Measurements from ENCODE around the gene IMMP2L.

The IMMP2L gene

DNA sequence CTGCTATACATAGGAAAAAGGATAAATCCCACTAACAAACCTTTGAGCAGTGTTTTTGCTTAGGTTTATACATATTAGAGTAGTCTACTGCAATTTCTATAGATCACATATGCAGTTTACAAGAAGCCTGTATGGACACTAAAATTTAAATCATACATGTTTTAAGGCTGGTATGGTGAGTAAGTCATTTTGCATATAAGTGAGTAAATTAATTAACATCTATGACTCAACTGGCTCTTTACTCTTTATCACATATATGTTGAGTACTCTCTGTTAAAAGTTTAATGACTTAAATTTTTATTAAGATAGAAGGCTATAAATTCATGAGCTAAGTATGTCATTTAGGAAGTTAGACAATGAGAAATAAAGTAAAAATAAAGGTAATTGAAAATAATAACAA, 402.0 kb downstream of the IMMP2L start:
- H3K36me3 ChIP-seq (ENCODE audit: control insufficient read depth, insufficient read depth, low read length): no peaks in the 10 kb centered on the region
- H3K4me3 ChIP-seq (ENCODE audit: low read depth, low read length): no peak overlapping the region
- H3K4me1 ChIP-seq (ENCODE audit: control insufficient read depth, insufficient read depth, low read length): no peaks in the 10 kb centered on the region
- H3K9me3 ChIP-seq (ENCODE audit: control insufficient read depth, insufficient read depth, low read depth, low read length): no peaks in the 10 kb centered on the region
- no peak overlapping the region for H3K9ac ChIP-seq (ENCODE audit: low read length)
- H3K27ac ChIP-seq (ENCODE audit: low read depth, low read length): no peak overlapping the region
- H3K27me3 ChIP-seq (ENCODE audit: control insufficient read depth, insufficient read depth, low read length): no peaks in the 10 kb centered on the region

DNA sequence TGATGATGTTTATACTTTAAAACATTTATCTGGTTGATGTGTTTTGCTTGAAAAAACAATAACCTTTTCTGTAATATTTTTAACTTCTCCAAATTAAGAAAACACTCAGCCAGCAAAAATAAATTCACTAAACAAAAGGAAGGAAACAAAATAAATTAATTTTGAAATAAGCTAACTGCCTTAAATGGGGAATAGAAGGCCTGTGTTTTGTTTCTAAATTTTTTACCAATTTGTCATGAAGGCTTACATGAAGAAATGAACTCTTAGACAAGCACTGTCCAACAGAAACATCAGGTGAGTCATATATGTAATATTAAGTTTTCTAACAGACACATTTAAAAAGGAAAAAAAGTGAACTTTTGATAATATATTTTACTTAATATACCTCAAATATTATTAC, 402.9 kb downstream of the IMMP2L start:
- Histone ChIP-seq H3K36me3 (ENCODE audit: control insufficient read depth, insufficient read depth, low read length) (no peaks in the 10 kb centered on the region), H3K9ac (ENCODE audit: low read length) (no peak overlapping the region), H3K9me3 (ENCODE audit: control insufficient read depth, insufficient read depth, low read depth, low read length) (no peaks in the 10 kb centered on the region), H3K4me3 (ENCODE audit: low read depth, low read length) (no peak overlapping the region), H3K27me3 (ENCODE audit: control insufficient read depth, insufficient read depth, low read length) (no peaks in the 10 kb centered on the region), H3K27ac (ENCODE audit: low read depth, low read length) (no peak overlapping the region), H3K4me1 (ENCODE audit: control insufficient read depth, insufficient read depth, low read length) (no peaks in the 10 kb centered on the region)

DNA sequence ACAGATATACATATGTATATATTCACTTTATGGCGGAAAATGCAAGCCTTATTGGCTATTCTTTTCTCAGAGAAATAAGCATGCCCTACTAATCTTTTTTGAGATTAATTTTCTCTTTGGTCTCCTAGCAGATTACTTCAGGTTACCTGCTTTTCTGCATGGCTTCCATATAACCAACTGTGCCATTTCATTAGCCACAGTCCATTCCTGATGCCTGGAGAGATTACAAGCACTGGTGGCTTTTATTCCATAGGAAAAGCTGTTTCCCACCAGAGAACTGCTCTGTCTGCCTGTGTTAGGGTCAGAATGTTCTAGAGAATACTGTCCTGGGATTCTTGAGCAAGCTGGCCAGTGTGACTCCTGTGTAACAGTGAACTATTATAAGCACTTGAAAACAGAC, 411.6 kb downstream of the IMMP2L start:
- Histone ChIP-seq H3K27ac (ENCODE audit: low read depth, low read length) (no peak overlapping the region), H3K27me3 (ENCODE audit: control insufficient read depth, insufficient read depth, low read length) (no peaks in the 10 kb centered on the region), H3K9ac (ENCODE audit: low read length) (no peak overlapping the region), H3K4me1 (ENCODE audit: control insufficient read depth, insufficient read depth, low read length) (no peaks in the 10 kb centered on the region), H3K4me3 (ENCODE audit: low read depth, low read length) (no peak overlapping the region), H3K36me3 (ENCODE audit: control insufficient read depth, insufficient read depth, low read length) (no peaks in the 10 kb centered on the region), H3K9me3 (ENCODE audit: control insufficient read depth, insufficient read depth, low read depth, low read length) (no peaks in the 10 kb centered on the region)

DNA sequence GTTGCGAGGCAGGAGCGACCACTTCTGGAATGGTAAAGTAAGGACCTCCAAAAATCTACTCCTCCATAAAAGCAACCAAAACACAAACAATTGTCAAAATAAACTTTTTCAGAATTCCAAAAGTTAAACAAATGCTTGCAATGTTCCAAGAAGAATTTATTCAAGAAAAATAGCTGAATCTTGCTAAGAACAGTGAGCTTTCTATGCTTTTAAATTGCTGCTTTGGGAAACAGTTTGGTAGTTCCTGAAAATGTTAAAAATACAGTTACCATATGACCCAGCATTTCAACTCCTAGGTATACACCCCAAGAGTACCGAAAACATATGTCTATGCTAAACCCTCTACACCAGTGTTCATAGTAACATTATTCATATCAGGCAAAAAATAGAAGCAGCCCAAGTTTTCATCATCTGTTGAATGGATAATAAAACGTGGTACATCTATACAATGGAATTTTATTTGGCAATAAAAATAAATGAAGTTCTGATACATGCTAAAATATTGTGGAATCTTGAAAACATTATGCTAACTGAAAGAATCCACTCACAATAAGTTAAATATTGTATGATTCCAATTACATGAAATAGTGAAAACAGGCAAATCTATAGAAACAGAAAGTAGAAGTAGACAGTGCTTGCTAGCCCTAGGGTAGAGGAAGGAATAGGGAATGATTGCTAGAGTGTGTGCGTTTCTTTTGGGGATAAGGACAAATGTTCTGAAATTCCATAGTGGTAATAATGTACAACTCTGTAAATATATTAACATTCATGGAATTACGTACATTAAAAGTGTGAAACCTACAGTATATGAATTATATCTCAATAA, 414.4 kb downstream of the IMMP2L start:
- no peaks in the 10 kb centered on the region for H3K9me3 ChIP-seq (ENCODE audit: control insufficient read depth, insufficient read depth, low read depth, low read length)
- H3K27me3 ChIP-seq (ENCODE audit: control insufficient read depth, insufficient read depth, low read length): no peaks in the 10 kb centered on the region
- no peak overlapping the region for H3K9ac ChIP-seq (ENCODE audit: low read length)
- H3K27ac ChIP-seq (ENCODE audit: low read depth, low read length): no peak overlapping the region
- H3K36me3 ChIP-seq (ENCODE audit: control insufficient read depth, insufficient read depth, low read length): no peaks in the 10 kb centered on the region
- no peak overlapping the region for H3K4me3 ChIP-seq (ENCODE audit: low read depth, low read length)
- no peaks in the 10 kb centered on the region for H3K4me1 ChIP-seq (ENCODE audit: control insufficient read depth, insufficient read depth, low read length)

DNA sequence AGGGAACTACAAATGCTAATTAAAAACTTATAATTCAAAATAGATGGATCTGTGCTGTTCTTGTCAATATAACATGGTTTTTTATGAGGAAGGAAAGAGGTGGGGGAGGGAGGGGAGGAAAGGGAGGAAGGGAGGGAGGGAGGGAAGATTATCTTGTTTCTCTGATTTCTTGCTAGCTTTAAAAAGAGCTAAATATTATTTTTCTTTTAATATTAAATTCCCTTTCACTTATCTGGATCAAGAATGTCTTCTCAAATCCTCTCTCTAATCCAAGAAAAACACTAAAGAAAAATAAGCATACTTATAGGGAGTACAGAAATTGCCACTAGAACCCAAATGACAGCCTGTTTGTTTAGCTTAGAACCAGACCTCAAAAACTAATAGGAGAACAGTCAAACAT, 416.2 kb downstream of the IMMP2L start:
- Histone ChIP-seq H3K9ac (ENCODE audit: low read length) (no peak overlapping the region), H3K4me1 (ENCODE audit: control insufficient read depth, insufficient read depth, low read length) (no peaks in the 10 kb centered on the region), H3K27ac (ENCODE audit: low read depth, low read length) (no peak overlapping the region), H3K27me3 (ENCODE audit: control insufficient read depth, insufficient read depth, low read length) (no peaks in the 10 kb centered on the region), H3K36me3 (ENCODE audit: control insufficient read depth, insufficient read depth, low read length) (no peaks in the 10 kb centered on the region), H3K4me3 (ENCODE audit: low read depth, low read length) (no peak overlapping the region), H3K9me3 (ENCODE audit: control insufficient read depth, insufficient read depth, low read depth, low read length) (no peaks in the 10 kb centered on the region)

DNA sequence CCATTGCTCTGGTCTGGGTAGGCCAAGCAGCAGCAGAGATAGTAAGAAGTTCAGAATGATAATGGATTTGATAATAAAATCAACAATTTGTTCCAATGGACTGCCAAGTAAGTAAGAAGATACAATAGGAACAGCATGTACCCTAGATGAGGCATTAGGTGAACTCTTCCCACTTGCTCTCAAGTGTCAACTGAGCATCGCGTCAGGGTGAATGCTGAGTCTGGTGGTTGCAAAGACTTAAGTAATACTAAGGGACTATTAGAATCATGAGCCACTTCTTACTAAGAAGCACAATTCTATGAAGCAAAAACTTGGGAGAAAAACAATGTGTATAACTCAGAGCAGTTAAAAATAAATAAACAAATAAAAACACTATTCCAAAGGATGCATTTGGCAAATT, 416.8 kb downstream of the IMMP2L start:
- no peaks in the 10 kb centered on the region for H3K4me1 ChIP-seq (ENCODE audit: control insufficient read depth, insufficient read depth, low read length)
- no peak overlapping the region for H3K27ac ChIP-seq (ENCODE audit: low read depth, low read length)

DNA sequence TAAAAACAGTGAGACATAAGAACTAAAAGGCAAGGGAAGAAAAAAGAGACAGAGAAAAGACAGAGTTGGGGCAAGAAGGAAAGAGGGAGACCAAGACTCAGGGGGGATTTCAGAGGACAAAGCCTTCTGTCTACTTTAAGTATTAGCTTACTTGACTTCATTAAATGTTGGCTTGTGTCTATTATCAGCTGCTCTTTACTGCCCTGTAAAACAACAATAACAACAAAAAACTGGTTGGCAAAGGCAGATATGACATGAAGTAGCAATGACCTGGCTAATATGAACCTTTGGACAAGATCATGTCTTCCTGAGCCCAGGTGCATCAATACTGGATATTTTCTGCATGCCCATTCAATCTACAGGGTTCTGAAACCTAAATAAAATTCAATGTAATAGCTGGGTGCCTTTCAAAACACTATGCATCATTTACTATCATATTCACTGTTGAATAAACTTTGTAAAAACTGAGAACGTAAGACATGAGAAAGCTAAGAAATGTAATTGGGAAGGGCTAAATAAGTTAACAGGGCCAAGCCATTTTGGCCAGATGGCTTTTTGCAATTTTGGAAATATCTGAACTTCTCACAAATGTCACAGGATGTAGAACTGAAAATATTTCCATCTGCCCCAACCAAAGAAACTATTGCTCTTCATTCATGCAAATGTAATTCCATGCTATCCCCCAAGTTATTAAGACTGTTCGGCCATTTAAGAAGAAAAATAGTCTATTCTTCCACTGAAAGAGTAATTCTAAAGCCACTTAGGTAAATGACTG, 422.0 kb downstream of the IMMP2L start:
- no peaks in the 10 kb centered on the region for H3K27me3 ChIP-seq (ENCODE audit: control insufficient read depth, insufficient read depth, low read length)
- H3K9ac ChIP-seq (ENCODE audit: low read length): no peak overlapping the region
- peaks cover 14% of the 10 kb centered on the region for H3K4me1 ChIP-seq (ENCODE audit: control insufficient read depth, insufficient read depth, low read length)
- H3K36me3 ChIP-seq (ENCODE audit: control insufficient read depth, insufficient read depth, low read length): no peaks in the 10 kb centered on the region
- H3K4me3 ChIP-seq (ENCODE audit: low read depth, low read length): no peak overlapping the region
- H3K9me3 ChIP-seq (ENCODE audit: control insufficient read depth, insufficient read depth, low read depth, low read length): no peaks in the 10 kb centered on the region
- H3K27ac ChIP-seq (ENCODE audit: low read depth, low read length): no peak overlapping the region

More for the DNA sequence above, 416.8 kb downstream of the IMMP2L start:
- H3K9ac ChIP-seq (ENCODE audit: low read length): no peak overlapping the region
- H3K4me3 ChIP-seq (ENCODE audit: low read depth, low read length): no peak overlapping the region
- no peaks in the 10 kb centered on the region for H3K36me3 ChIP-seq (ENCODE audit: control insufficient read depth, insufficient read depth, low read length)
- no peaks in the 10 kb centered on the region for H3K9me3 ChIP-seq (ENCODE audit: control insufficient read depth, insufficient read depth, low read depth, low read length)
- H3K27me3 ChIP-seq (ENCODE audit: control insufficient read depth, insufficient read depth, low read length): no peaks in the 10 kb centered on the region

DNA sequence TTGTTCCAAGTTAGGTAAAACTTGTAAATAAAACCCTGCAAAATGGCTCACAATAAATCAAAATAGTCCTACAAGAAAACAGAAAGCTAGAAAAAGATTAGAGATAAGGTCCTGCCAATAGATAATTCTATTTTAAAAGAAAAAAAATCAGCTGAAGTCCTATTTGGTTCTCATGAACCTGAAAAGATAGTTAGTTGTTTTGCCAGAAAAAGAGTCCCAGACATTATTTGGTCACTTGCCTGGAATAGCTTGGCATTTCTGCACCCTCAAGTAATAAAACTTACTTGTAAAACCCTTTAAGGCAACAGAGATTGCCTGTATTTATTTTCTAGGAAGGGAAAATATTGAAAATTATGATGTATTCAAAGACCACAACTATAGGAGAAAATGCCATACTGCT, 423.7 kb downstream of the IMMP2L start:
- H3K36me3 ChIP-seq (ENCODE audit: control insufficient read depth, insufficient read depth, low read length): no peaks in the 10 kb centered on the region
- 0 out of 2 replicates have a peak overlapping the region, but pooled peaks have one; percentile 7 for H3K27ac ChIP-seq (ENCODE audit: low read depth, low read length)
- no peak overlapping the region for H3K4me3 ChIP-seq (ENCODE audit: low read depth, low read length)
- no peaks in the 10 kb centered on the region for H3K9me3 ChIP-seq (ENCODE audit: control insufficient read depth, insufficient read depth, low read depth, low read length)
- H3K9ac ChIP-seq (ENCODE audit: low read length): no peak overlapping the region
- H3K27me3 ChIP-seq (ENCODE audit: control insufficient read depth, insufficient read depth, low read length): no peaks in the 10 kb centered on the region
- peaks cover 14% of the 10 kb centered on the region for H3K4me1 ChIP-seq (ENCODE audit: control insufficient read depth, insufficient read depth, low read length)

DNA sequence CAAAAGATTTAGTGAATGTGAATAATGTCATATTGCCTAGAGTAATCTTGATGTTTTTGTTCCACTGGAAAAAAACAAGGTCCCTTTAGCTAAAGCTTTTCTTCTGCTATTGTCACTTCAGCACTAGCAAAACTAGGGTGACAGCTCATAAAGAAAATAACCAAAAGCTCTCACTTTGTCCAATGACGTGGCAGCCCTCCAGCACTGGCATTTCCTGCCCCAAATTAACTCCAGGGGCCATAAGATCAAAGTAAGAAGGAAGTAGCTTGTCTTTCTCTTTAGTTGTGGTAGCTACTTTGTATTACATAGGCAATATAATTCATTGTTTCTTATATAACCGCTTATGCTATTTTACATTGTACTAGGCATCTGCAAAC, 424.1 kb downstream of the IMMP2L start:
- H3K27ac ChIP-seq (ENCODE audit: low read depth, low read length): 0 out of 2 replicates have a peak overlapping the region, but pooled peaks have one; percentile 7
- no peaks in the 10 kb centered on the region for H3K27me3 ChIP-seq (ENCODE audit: control insufficient read depth, insufficient read depth, low read length)
- no peak overlapping the region for H3K9ac ChIP-seq (ENCODE audit: low read length)
- no peak overlapping the region for H3K4me3 ChIP-seq (ENCODE audit: low read depth, low read length)
- H3K4me1 ChIP-seq (ENCODE audit: control insufficient read depth, insufficient read depth, low read length): peaks cover 14% of the 10 kb centered on the region
- no peaks in the 10 kb centered on the region for H3K9me3 ChIP-seq (ENCODE audit: control insufficient read depth, insufficient read depth, low read depth, low read length)
- no peaks in the 10 kb centered on the region for H3K36me3 ChIP-seq (ENCODE audit: control insufficient read depth, insufficient read depth, low read length)

DNA sequence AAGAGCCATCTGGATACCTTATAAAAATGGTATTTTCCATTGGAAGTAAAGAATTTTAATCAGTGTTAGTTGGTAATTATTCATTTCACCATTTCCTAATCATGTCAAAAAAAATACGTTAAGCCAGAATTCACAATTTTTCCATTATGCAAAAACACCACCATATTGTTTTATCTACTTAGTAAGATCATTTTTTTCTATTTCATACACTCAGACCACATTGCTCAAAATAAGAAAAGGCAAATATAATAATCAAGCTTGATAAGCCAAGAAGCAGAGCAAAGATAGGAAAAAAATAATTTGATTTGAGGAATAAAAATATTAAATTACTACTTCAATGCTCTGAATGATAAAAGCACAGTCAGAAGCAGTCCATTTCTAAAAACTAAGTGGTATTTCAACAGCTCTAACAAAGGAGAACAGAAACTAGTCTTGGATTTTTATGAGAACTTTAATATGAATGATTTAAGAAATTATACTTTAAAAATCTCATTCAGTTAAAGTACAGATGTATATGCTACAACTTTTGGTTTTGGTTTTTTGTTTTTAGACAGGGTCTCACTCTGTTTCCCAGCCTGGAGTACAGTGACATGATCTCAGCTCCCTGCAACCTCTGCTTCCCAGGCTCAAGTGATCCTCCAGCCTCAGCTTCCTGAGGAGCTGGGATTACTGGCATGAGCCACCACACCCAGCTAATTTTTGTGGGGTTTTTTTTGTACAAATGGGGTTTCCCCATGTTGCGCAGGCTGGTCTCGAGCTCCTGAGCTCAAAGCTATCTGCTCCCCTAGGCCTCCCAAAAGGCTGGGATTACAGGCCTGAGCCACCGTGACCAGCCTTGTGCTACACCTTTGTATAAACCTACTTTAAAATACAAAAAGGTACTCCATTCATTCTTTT, 424.7 kb downstream of the IMMP2L start:
- H3K9me3 ChIP-seq (ENCODE audit: control insufficient read depth, insufficient read depth, low read depth, low read length): no peaks in the 10 kb centered on the region
- H3K9ac ChIP-seq (ENCODE audit: low read length): no peak overlapping the region
- no peak overlapping the region for H3K4me3 ChIP-seq (ENCODE audit: low read depth, low read length)
- H3K36me3 ChIP-seq (ENCODE audit: control insufficient read depth, insufficient read depth, low read length): no peaks in the 10 kb centered on the region
- H3K27ac ChIP-seq (ENCODE audit: low read depth, low read length): 0 out of 2 replicates have a peak overlapping the region, but pooled peaks have one; percentile 7
- H3K4me1 ChIP-seq (ENCODE audit: control insufficient read depth, insufficient read depth, low read length): peaks cover 18% of the 10 kb centered on the region
- no peaks in the 10 kb centered on the region for H3K27me3 ChIP-seq (ENCODE audit: control insufficient read depth, insufficient read depth, low read length)

Data from HUES6 (cell line).